B cell (primary cell): ENCODE data around the gene HOXA5.

Source experiments
- EZH2 ChIP-seq: IDR thresholded peaks from 2 replicates; pipeline ENCODE4 v1.6.1; 2012; ENCODE audit warnings: borderline replicate concordance, low read depth, mild to moderate bottlenecking, moderate library complexity, low read length; ENCODE audit not compliant: insufficient read depth, poor library complexity, severe bottlenecking
- TF ChIP-seq, protein P1 (sequence below): fragments of 200-600 bp; IDR thresholded peaks from one replicate; pipeline ENCODE4 v1.8.0; 2022; ENCODE audit warnings: antibody characterized with exemption, mild to moderate bottlenecking

DNA sequence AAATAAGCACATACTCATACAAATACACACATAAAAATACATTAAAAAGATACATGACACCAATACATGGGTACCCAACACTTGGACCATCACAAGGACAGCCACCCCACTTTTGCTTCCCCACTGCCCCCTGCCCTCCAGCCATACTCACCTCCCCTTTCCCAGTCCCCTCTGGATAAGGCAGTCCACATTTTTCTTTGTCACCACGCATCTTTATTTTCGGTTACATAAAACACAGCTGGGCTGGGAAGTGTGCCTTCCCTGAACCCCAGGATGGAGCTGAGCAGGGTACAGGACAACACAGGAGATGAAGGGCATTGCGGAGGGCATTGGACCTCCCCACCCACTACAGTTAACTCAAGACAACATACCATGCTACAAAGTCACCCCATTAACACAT lies 10.0 kb upstream of the HOXA5 start:
- TF ChIP-seq EZH2: no peak
- TF ChIP-seq, protein P1, sequence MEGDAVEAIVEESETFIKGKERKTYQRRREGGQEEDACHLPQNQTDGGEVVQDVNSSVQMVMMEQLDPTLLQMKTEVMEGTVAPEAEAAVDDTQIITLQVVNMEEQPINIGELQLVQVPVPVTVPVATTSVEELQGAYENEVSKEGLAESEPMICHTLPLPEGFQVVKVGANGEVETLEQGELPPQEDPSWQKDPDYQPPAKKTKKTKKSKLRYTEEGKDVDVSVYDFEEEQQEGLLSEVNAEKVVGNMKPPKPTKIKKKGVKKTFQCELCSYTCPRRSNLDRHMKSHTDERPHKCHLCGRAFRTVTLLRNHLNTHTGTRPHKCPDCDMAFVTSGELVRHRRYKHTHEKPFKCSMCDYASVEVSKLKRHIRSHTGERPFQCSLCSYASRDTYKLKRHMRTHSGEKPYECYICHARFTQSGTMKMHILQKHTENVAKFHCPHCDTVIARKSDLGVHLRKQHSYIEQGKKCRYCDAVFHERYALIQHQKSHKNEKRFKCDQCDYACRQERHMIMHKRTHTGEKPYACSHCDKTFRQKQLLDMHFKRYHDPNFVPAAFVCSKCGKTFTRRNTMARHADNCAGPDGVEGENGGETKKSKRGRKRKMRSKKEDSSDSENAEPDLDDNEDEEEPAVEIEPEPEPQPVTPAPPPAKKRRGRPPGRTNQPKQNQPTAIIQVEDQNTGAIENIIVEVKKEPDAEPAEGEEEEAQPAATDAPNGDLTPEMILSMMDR: no peak
